Fibroblast of upper back skin (primary cell): ENCODE results near the gene RC3H2.
"Not testable (repeated sequence)": the region's sequence is repeated elsewhere in the genome, so short reads cannot be mapped to it uniquely, and the experiment has no call there.

Experiments used
- DNase-seq: peaks from one replicate; pipeline ENCODE4 v3.0.0-alpha.2; 2013

The RC3H2 gene

GRCh38 chr9:122844137-122844536, 61.0 kb downstream of the RC3H2 start:
- no peak for DNase-seq

- no peak for DNase-seq
These were observed 63.7 kb downstream of the RC3H2 start for GRCh38 chr9:122841501-122841900.

- not testable (repeated sequence) for DNase-seq
These were observed 66.7 kb downstream of the RC3H2 start for GRCh38 chr9:122838441-122838840.

GRCh38 chr9:122837266-122837850, 67.8 kb downstream of the RC3H2 start:
- DNase-seq = no peak

- no peak for DNase-seq
These were observed 69.8 kb downstream of the RC3H2 start for GRCh38 chr9:122835313-122835731.

- DNase-seq = no peak
These were observed 73.0 kb downstream of the RC3H2 start for GRCh38 chr9:122832194-122832593.

- DNase-seq = not testable (repeated sequence)
These were observed 76.2 kb downstream of the RC3H2 start for GRCh38 chr9:122828965-122829284.

GRCh38 chr9:122827761-122828093, 77.4 kb downstream of the RC3H2 start:
- DNase-seq = peak; percentile 41

- no peak for DNase-seq
These were observed 82.2 kb downstream of the RC3H2 start for GRCh38 chr9:122822938-122823337.

GRCh38 chr9:122822056-122822455, 83.1 kb downstream of the RC3H2 start:
- no peak for DNase-seq

- no peak for DNase-seq
These were observed 83.7 kb downstream of the RC3H2 start for GRCh38 chr9:122821278-122821943.

- DNase-seq = no peak
These were observed 84.7 kb downstream of the RC3H2 start for GRCh38 chr9:122820490-122820845.

GRCh38 chr9:122819791-122820489, 85.2 kb downstream of the RC3H2 start:
- DNase-seq = no peak

- DNase-seq = no peak
These were observed 85.8 kb downstream of the RC3H2 start for GRCh38 chr9:122819326-122819725.

GRCh38 chr9:122816163-122816867, 88.8 kb downstream of the RC3H2 start:
- DNase-seq = no peak

GRCh38 chr9:122815544-122815943, 89.6 kb downstream of the RC3H2 start:
- DNase-seq = no peak

GRCh38 chr9:122814545-122814944, 90.6 kb downstream of the RC3H2 start:
- no peak for DNase-seq

- no peak for DNase-seq
These were observed 92.4 kb downstream of the RC3H2 start for GRCh38 chr9:122812736-122813135.

GRCh38 chr9:122810306-122810946, 94.7 kb downstream of the RC3H2 start:
- peak; percentile 72 for DNase-seq

- DNase-seq = not testable (repeated sequence)
These were observed 95.9 kb downstream of the RC3H2 start for GRCh38 chr9:122809261-122809660.

GRCh38 chr9:122808141-122808540, 97.0 kb downstream of the RC3H2 start:
- no peak for DNase-seq

- no peak for DNase-seq
These were observed 97.8 kb downstream of the RC3H2 start for GRCh38 chr9:122807271-122807900.

GRCh38 chr9:122806661-122807060, 98.5 kb downstream of the RC3H2 start:
- DNase-seq = no peak
